AG09319 (cell line): ENCODE measurements around the gene BRSK1.

Source experiments
- DNase-seq: peaks from one replicate; pipeline ENCODE4 v3.0.0-alpha.2; 2010; ENCODE audit warnings: low read depth; ENCODE audit errors: extremely low read depth
- TF ChIP-seq, protein P1 (sequence below): IDR thresholded peaks from 2 replicates; pipeline ENCODE4 v1.5.1; 2011; ENCODE audit warnings: low read depth, mild to moderate bottlenecking, inconsistent platforms, low read length, moderate library complexity

BRSK1 gene

DNA sequence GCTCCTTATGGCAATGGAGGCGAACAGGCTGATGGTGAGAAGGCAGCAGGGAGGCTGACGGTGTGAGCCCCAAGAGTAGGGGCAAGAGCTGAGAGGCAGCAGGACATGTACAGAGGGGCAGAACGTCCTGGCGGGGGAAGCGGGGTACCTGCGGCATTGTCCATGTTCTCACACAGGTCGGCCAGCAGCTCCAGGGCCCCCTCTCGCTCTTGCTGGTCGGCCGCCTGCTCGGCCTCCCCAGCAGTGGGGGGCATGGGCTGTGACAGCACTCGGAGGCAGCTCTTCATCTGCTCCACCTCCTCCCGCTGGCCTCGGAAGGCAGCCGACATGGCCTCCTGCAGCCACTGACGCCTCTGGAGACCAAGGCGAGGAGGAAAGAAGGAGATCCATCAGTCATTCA is 6.3 kb upstream of the BRSK1 start:
- TF ChIP-seq, protein P1, sequence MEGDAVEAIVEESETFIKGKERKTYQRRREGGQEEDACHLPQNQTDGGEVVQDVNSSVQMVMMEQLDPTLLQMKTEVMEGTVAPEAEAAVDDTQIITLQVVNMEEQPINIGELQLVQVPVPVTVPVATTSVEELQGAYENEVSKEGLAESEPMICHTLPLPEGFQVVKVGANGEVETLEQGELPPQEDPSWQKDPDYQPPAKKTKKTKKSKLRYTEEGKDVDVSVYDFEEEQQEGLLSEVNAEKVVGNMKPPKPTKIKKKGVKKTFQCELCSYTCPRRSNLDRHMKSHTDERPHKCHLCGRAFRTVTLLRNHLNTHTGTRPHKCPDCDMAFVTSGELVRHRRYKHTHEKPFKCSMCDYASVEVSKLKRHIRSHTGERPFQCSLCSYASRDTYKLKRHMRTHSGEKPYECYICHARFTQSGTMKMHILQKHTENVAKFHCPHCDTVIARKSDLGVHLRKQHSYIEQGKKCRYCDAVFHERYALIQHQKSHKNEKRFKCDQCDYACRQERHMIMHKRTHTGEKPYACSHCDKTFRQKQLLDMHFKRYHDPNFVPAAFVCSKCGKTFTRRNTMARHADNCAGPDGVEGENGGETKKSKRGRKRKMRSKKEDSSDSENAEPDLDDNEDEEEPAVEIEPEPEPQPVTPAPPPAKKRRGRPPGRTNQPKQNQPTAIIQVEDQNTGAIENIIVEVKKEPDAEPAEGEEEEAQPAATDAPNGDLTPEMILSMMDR, result no peak

DNA sequence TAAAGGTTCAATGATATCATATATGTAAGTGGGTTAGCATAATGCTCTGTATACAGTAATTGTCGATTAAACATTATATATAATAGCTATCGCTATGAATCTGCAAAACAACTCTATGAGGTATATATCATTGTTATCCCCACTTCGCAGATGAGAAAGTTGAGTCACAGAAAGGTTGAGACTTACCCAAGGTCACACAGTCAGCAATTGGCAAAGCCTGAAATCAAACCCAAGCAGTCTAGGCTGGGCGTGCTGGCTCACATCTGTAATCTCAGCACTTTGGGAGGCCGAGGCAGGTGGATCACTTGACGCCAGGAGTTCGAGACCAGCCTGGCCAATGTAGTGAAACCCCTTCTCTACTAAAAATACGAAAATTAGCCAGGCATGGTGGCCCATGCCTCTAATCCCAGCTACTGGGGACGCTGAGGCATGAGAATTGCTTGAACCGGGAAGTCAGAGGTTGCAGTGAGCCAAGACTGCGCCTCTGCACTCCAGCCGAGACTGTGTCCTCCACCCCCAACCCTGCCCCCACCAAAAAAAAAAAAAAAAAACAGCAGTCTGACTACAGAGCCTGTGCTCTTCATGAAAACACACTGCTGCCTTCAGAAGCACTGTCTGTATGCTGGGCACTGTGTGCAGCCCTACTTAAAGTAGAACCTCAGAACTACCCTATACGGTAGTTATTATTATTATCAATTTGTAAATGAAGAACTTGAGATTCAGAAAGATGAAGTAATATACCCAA is 5.2 kb upstream of the BRSK1 start:
- TF ChIP-seq, protein P1, result no peak
- DNase-seq, result no peak

More for the DNA sequence above, 6.3 kb upstream of the BRSK1 start:
- DNase-seq, result no peak

DNA sequence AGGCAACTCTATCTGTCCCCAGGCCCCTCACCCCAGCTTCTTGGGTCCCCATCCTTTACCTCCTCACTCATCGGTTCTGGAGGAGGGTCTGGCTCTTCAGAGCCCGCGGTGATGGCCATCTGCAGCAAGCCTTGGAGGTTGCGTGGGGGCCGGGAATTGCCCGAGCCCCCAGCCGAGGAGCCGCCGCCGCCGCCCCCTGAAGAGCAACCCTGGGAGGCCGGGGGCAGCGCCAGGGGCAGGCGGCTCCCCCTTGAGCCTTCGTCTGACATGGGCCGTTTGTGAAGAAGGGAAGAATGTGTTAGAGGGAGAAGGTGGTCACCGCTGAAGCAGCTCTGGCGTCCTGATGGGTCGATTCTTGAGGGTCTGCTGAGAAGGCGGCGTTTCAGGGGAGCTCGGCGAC is 4.5 kb upstream of the BRSK1 start:
- no peak for DNase-seq
- TF ChIP-seq, protein P1, result no peak

DNA sequence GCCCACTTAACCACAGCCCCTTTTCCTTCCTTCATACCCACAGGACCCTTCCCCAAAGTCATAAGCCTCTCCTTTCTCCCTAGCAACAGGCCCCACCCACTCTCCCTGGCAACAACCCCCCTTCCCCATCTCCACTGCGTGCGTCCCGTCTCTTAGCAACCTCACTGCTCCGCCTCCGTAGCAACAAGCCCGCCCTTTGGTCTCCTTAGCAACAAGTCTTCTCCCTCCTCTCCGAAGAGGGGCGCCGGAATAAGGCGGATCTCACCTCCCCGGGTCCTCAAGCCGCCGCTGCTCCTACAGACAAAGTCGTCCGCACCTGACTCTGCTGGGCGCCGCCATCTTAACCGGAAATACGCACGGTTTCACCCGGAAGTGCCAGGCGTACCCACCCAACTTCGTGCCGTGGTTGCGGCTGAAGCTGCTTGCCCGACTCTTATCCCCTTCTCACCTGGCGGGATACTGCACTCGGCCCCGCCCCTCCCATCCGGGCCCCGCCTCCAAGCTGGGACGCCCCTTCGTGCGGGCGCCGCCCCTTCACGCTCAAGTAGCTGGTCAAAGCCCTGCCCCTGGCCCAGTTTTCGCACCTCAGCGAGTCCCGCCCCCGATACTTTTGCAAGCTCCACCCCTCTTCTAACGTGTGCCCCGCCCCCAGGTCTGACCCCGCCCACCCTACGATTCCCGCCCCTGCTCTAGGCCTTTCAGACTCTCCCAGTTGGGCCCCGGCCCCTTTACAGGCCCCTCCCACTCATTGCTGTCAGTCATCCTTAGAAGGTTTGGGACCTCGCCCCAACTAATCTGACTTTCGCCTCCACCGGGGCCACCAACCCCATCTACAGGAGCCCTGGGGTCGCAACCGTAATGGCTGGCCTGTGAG is 3.8 kb upstream of the BRSK1 start, which contains the start of gene HSPBP1:
Gene HSPBP1, minus strand, starts transcription at position 341 of the 874 bp plus-strand sequence. CDS start 502 bp downstream, outside the sequence.
- TF ChIP-seq, protein P1, result no peak
- DNase-seq, result peak; percentile 83

DNA sequence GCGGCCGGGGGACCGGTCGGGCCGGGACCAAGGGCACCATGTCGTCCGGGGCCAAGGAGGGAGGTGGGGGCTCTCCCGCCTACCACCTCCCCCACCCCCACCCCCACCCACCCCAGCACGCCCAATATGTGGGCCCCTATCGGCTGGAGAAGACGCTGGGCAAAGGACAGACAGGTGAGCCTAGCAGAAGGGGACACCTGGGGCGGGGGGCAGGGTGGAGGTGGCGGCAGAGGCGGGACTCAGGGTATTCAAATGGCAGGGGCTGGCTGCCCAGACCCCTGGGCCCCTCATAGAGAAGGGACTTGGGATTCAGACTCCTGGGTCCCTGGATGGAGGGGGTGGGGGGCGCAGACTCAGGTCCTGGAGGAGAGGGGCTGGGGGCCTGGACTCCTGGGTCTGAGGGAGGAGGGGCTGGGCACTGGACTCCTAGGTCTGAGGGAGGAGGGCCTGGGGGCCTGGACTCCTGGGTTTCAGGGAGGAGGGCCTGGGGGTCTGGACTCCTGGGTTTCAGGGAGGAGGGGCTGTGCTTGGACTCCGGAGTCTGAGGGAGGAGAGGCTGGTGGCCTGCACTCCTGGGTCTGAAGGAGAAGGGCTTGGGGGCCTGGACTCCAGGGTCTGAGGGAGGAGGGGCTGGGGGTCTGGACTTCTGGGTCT is 735 bp downstream of the BRSK1 start:
- no peak for DNase-seq
- TF ChIP-seq, protein P1, result no peak

DNA sequence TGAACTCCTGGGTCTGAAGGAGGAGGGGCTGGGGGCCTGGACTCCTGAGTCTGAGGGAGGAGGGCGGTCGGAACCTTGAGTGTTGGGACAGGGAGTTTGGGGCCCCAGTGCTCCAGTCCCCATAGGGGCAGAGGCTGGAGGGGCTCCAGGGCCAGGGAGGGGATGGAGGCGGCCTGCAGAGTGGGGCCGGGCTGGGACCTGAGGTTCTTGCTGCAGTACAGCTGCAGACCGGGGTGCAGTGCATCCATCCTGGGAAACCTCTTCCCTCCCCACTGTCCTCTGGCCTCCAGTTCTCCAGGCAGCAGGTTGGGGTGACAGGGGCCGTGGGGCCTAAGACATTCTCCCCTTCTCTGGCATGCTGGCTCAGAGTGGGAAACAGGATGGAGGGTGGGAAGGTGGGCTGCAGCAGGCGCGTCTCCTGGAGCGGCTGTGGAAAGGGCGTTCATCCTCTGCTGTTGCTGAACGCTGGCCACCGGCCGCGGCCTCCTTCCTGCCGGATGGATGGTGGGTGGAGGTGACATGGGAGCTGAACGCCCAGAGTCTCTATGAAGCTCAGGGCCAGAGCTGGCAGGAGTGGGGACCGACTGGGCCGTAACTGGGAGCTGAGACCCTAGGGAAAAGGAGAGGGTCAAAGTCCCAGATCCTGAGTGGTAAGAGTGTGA is 1.6 kb downstream of the BRSK1 start:
- TF ChIP-seq, protein P1, result no peak
- DNase-seq, result no peak
